GM10266 (cell line): ENCODE data around the gene ARRB2.
"Not testable (repeated sequence)": the region's sequence is repeated elsewhere in the genome, so short reads cannot be mapped to it uniquely, and the experiment has no call there.

ENCODE experiments used
- DNase-seq: peaks from one replicate; pipeline ENCODE4 v3.0.0; 2012; ENCODE audit errors: extremely low spot score
- TF ChIP-seq, protein P1 (sequence below): IDR thresholded peaks from 2 replicates; pipeline ENCODE4 v1.5.1; 2012; ENCODE audit warnings: mild to moderate bottlenecking, low read depth; ENCODE audit not compliant: control insufficient read depth, insufficient read depth; ENCODE audit errors: missing control alignments

ARRB2 gene

DNA sequence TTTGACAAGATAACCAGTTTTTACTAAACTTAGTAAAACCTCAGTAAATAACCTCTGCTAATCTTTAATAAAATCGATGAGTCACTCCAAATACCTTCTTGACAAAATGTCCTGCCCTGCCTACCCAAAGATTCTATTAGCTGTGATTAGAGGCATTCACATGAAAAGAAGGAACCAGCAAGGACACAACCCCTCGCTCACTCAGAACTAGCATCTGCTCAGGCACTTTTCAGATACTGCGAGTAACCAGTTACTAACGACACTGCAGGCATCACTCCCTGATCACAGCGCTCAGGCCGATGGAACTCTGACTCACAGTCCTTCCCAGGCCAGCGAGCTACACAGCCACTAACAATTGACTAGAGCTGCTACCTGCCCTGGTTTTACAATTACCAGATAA, 30.8 kb upstream of the ARRB2 start:
- DNase-seq: no peak
- TF ChIP-seq, protein P1, sequence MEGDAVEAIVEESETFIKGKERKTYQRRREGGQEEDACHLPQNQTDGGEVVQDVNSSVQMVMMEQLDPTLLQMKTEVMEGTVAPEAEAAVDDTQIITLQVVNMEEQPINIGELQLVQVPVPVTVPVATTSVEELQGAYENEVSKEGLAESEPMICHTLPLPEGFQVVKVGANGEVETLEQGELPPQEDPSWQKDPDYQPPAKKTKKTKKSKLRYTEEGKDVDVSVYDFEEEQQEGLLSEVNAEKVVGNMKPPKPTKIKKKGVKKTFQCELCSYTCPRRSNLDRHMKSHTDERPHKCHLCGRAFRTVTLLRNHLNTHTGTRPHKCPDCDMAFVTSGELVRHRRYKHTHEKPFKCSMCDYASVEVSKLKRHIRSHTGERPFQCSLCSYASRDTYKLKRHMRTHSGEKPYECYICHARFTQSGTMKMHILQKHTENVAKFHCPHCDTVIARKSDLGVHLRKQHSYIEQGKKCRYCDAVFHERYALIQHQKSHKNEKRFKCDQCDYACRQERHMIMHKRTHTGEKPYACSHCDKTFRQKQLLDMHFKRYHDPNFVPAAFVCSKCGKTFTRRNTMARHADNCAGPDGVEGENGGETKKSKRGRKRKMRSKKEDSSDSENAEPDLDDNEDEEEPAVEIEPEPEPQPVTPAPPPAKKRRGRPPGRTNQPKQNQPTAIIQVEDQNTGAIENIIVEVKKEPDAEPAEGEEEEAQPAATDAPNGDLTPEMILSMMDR: no peak

DNA sequence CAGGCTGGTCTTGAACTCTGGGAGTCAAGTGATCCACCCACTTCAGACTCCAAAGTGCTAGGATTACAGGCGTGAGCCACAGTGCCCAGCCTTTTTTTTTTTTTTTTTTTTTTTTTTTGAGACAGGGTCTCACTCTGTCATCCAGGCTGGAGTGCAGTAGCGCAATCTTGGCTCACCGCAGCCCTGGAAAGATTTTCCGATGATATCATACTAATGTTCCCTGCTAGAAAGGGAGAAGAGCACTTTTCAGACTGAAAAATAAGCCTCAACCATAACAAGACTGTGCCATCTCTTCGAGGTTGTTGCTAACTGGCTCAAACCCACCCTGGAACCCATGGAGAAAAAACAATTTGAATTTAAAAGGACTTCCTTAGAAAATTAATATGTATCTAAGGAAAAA, 26.7 kb upstream of the ARRB2 start:
- not testable (repeated sequence) for DNase-seq

DNA sequence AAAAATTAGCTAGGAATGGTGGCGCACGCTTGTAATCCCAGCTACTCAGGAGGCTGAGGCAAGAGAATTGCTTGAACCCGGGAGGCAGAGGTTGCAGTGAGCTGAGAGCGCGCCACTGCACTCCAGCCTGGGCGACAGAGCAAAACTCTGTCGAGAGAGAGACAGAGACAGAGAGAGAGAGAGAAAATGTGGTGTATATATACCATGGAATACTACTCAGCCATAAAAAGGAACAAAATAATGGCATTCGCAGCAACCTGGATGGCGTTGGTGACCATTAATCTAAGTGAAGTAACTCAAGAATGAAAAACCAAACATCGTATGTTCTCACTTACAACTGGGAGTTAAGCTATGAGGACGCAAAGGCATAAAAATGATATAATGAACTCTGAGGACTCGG, 20.6 kb upstream of the ARRB2 start:
- not testable (repeated sequence) for DNase-seq

GRCh38 chr17:4690745-4691144, 19.7 kb upstream of the ARRB2 start:
- TF ChIP-seq, protein P1: no peak
- no peak for DNase-seq

- TF ChIP-seq, protein P1: no peak
- DNase-seq: no peak
These were observed 18.7 kb upstream of the ARRB2 start for GRCh38 chr17:4691686-4692085.

GRCh38 chr17:4693416-4693815, 17.0 kb upstream of the ARRB2 start:
- TF ChIP-seq, protein P1: no peak
- DNase-seq: no peak

- peak; percentile 61 for DNase-seq
- TF ChIP-seq, protein P1: no peak
These were observed 14.0 kb upstream of the ARRB2 start for GRCh38 chr17:4696437-4696805.

DNA sequence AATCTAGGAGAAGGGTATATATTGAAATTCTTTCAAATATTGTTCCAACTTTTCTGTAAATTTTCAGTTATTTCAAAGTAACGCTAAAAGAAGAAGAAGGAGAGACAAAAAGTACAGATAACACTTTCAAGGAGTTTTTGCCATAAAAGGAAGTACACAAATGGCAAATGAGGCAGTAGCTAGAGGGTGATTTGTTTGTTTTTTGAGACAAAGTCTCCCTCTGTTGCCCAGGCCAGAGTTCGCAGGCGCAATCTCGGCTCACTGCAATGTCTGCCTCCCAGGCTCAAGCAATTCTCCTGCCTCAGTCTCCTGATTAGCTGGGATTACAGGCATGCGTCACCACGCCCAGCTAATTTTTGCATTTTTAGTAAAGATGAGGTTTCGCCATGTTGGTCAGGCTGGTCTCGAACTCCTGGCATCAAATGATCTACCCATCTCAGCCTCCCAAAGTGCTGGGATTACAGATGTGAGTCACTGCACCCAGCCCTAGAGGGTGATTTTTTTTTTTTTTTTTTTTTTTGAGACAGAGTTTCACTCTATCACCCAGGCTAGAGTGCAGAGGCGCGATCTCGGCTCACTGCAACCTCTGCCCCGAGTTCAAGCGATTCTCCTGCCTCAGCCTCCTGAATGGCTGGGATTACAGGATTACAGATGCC, 10.9 kb upstream of the ARRB2 start:
- DNase-seq: not testable (repeated sequence)

- TF ChIP-seq, protein P1: no peak
These were observed 9.3 kb upstream of the ARRB2 start for GRCh38 chr17:4701116-4701515.

More at GRCh38 chr17:4701116-4701515, 9.3 kb upstream of the ARRB2 start:
- no peak for DNase-seq
